GM12864 (cell line): Measurements from ENCODE around the gene KISS1R.

Experiments
- DNase-seq: peaks from one replicate; pipeline ENCODE4 v3.0.0-alpha.2; 2011; ENCODE audit warnings: low read depth
- H3K4me3 ChIP-seq: 2 replicates; pipeline ENCODE4 v1.5.1; 2011; ENCODE audit warnings: mild to moderate bottlenecking, low read depth, low read length, control low read depth
- TF ChIP-seq, protein P1 (sequence below): IDR thresholded peaks from 2 replicates; pipeline ENCODE4 v1.5.1; 2011; ENCODE audit warnings: low read depth, mild to moderate bottlenecking, moderate library complexity, low read length, control low read depth, inconsistent platforms; ENCODE audit errors: missing control alignments

The KISS1R gene

GRCh38 chr19:931860-932647, 14.9 kb downstream of the KISS1R start:
- peak overlapping the region; percentile 40 for H3K4me3 ChIP-seq
- TF ChIP-seq, protein P1, sequence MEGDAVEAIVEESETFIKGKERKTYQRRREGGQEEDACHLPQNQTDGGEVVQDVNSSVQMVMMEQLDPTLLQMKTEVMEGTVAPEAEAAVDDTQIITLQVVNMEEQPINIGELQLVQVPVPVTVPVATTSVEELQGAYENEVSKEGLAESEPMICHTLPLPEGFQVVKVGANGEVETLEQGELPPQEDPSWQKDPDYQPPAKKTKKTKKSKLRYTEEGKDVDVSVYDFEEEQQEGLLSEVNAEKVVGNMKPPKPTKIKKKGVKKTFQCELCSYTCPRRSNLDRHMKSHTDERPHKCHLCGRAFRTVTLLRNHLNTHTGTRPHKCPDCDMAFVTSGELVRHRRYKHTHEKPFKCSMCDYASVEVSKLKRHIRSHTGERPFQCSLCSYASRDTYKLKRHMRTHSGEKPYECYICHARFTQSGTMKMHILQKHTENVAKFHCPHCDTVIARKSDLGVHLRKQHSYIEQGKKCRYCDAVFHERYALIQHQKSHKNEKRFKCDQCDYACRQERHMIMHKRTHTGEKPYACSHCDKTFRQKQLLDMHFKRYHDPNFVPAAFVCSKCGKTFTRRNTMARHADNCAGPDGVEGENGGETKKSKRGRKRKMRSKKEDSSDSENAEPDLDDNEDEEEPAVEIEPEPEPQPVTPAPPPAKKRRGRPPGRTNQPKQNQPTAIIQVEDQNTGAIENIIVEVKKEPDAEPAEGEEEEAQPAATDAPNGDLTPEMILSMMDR: no peak
- no peak for DNase-seq

GRCh38 chr19:932648-933552, 15.8 kb downstream of the KISS1R start:
- TF ChIP-seq, protein P1: no peak
- DNase-seq: no peak
- H3K4me3 ChIP-seq: peak overlapping the region; percentile 40

GRCh38 chr19:933553-933882, 16.4 kb downstream of the KISS1R start:
- TF ChIP-seq, protein P1: no peak
- peak overlapping the region; percentile 40 for H3K4me3 ChIP-seq
- no peak for DNase-seq

DNA sequence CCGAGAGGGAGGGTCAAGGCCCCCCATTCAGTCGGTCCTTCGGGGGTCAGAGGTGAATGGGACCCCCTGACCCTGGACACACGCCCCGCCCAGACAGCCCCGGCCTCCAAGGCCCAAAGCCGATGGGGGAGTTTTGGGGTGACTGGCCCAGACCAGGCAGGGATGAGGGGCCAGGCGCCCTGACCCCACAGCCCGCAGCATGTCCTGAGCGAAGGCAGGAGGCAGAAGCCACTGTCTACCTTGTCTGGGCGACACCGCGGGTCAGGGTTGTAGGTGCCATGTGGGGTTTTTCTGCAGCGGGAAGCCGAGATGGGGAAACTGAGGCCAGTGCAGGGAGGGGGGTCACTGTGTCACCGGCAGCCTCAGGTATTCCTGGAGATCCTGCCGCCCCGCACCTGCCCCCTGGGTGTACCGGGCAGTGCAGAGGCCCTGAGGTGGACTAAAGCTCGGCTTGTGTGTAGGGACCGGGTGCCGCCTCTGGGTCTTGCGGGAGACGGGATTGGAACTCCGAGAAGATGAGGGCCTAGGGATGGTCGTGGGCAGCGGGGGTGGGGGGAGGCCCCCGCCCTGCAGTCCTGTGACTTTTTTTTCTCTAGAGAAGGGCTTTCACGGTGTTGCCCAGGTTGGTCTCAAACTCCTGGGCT, 17.2 kb downstream of the KISS1R start:
- TF ChIP-seq, protein P1: no peak
- no peak for DNase-seq

GRCh38 chr19:934865-935479, 17.8 kb downstream of the KISS1R start:
- no peak for DNase-seq
- no peak overlapping the region for H3K4me3 ChIP-seq
- TF ChIP-seq, protein P1: no peak

More for the DNA sequence above, 17.2 kb downstream of the KISS1R start:
- H3K4me3 ChIP-seq: no peak overlapping the region

DNA sequence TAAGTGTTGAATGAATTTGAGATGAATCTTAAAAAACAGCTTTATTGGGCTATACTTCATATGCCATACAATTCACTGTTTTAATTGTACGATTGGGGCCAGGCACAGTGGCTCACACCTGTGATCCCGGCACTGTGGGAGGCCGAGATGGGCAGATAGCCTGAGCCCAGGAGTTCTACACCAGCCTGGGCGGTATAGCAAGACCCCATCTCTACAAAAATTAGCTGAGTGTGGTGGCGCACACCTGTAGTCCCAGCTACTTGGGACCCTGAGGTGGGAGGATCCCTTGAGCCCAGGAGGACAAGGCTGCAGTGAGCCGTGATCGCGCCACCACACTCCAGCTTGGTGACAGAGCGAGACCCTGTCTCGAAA, 19.0 kb downstream of the KISS1R start:
- no peak for DNase-seq
- no peak overlapping the region for H3K4me3 ChIP-seq
- TF ChIP-seq, protein P1: no peak
